GM03348 (cell line): ENCODE measurements around the gene FMNL1.
"Not testable (repeated sequence)": the region's sequence is repeated elsewhere in the genome, so short reads cannot be mapped to it uniquely, and the experiment has no call there.

Experiments used
- DNase-seq: peaks from one replicate; pipeline ENCODE4 v3.0.0; 2012; ENCODE audit warnings: low spot score

FMNL1 gene

GRCh38 chr17:45234641-45235415 is 13.1 kb downstream of the FMNL1 start:
- DNase-seq, result no peak

GRCh38 chr17:45235416-45236281 is 14.0 kb downstream of the FMNL1 start:
- peak; percentile 84 for DNase-seq

GRCh38 chr17:45236282-45236606 is 14.6 kb downstream of the FMNL1 start:
- DNase-seq, result no peak

- no peak for DNase-seq
Measured at GRCh38 chr17:45237686-45238085, 16.0 kb downstream of the FMNL1 start.

GRCh38 chr17:45238155-45238774 is 16.6 kb downstream of the FMNL1 start:
- DNase-seq, result no peak

- DNase-seq, result no peak
Measured at GRCh38 chr17:45240905-45241327, 19.2 kb downstream of the FMNL1 start.

GRCh38 chr17:45241328-45242028 is 19.8 kb downstream of the FMNL1 start:
- DNase-seq, result no peak

- DNase-seq, result no peak
Measured at GRCh38 chr17:45242029-45242414, 20.3 kb downstream of the FMNL1 start.

GRCh38 chr17:45243750-45244149 is 22.1 kb downstream of the FMNL1 start:
- DNase-seq, result no peak

GRCh38 chr17:45244725-45245656 is 23.3 kb downstream of the FMNL1 start:
- no peak for DNase-seq

GRCh38 chr17:45246338-45246737 is 24.7 kb downstream of the FMNL1 start:
- no peak for DNase-seq

GRCh38 chr17:45246861-45247428 is 25.3 kb downstream of the FMNL1 start:
- peak; percentile 45 for DNase-seq

- DNase-seq, result peak; percentile 72
Measured at GRCh38 chr17:45247429-45248131, 25.9 kb downstream of the FMNL1 start.

GRCh38 chr17:45248132-45248957 is 26.7 kb downstream of the FMNL1 start:
- DNase-seq, result no peak

GRCh38 chr17:45251931-45252330 is 30.2 kb downstream of the FMNL1 start:
- no peak for DNase-seq

- DNase-seq, result not testable (repeated sequence)
Measured at GRCh38 chr17:45253237-45253636, 31.6 kb downstream of the FMNL1 start.

- DNase-seq, result no peak
Measured at GRCh38 chr17:45253879-45254278, 32.2 kb downstream of the FMNL1 start.

GRCh38 chr17:45255358-45255757 is 33.7 kb downstream of the FMNL1 start:
- no peak for DNase-seq
